IMR-90 (cell line): ENCODE data around the gene ARFGEF3. TPM values are rescaled to one million over a fixed set of nuclear protein-coding genes. Genes with fewer than 3 reads are reported as not detected.

Experiments
- ATAC-seq: fragments of 200-7000 bp; cut with Tn5 transposase; 2 replicates; pipeline ENCODE4 v1.9.1; 2020; ENCODE audit warnings: low read depth, mild to moderate bottlenecking, moderate library complexity
- BruUV-seq: library from RNA; stranded (reverse); fragments of 400-500 nt; replicated peaks from 2 replicates; lab custom pipeline; 2021; lab: Mats Ljungman, UMichigan
- CTCF ChIA-PET: fragments of 300-600 bp; formaldehyde crosslinking; extraction: SDS; loops from one replicate; lab custom pipeline; 2021; ENCODE audit warnings: antibody characterized with exemption; lab: Yijun Ruan, JAX
- POLR2A ChIA-PET: fragments of 300-600 bp; sonication (Branson Sonifier 250); formaldehyde crosslinking; loops from one replicate; lab custom pipeline; 2022; ENCODE audit warnings: antibody characterized with exemption; ENCODE audit not compliant: unreplicated experiment; lab: Charles Lee
- DNase-seq: peaks from one replicate; pipeline ENCODE4 v3.0.0; 2013
- H2AFZ ChIP-seq: replicated peaks from 2 replicates; pipeline ENCODE3; 2013; ENCODE audit warnings: low read length, mild to moderate bottlenecking; ENCODE audit not compliant: poor library complexity
- H2AK5ac ChIP-seq: 2 replicates; pipeline ENCODE4 v1.6.1; 2013; ENCODE audit warnings: low read depth, low read length, inconsistent platforms
- H2AK9ac ChIP-seq: replicated peaks from 2 replicates; pipeline ENCODE3; 2013; ENCODE audit warnings: mild to moderate bottlenecking, low read depth, low read length, moderate library complexity; ENCODE audit not compliant: poor library complexity
- H2BK120ac ChIP-seq: 2 replicates; pipeline ENCODE4 v1.6.1; 2013; ENCODE audit warnings: low read depth, low read length, inconsistent platforms
- H2BK15ac ChIP-seq: 3 replicates; pipeline ENCODE4 v1.6.1; 2013; ENCODE audit warnings: low read depth, low read length, inconsistent platforms
- H2BK20ac ChIP-seq: 2 replicates; pipeline ENCODE4 v1.6.1; 2013; ENCODE audit warnings: low read depth, mild to moderate bottlenecking, inconsistent platforms, low read length, moderate library complexity
- H2BK5ac ChIP-seq: 2 replicates; pipeline ENCODE4 v1.6.1; 2013; ENCODE audit warnings: mild to moderate bottlenecking, low read depth, low read length, inconsistent platforms; ENCODE audit not compliant: poor library complexity, severe bottlenecking
- H3K14ac ChIP-seq: replicated peaks from 2 replicates; pipeline ENCODE4 v1.6.1; 2013; ENCODE audit warnings: low read depth, low read length, inconsistent platforms
- H3K18ac ChIP-seq: 2 replicates; pipeline ENCODE4 v1.6.1; 2013; ENCODE audit warnings: low read depth, low read length, control low read depth
- H3K23ac ChIP-seq: 2 replicates; pipeline ENCODE4 v1.6.1; 2013; ENCODE audit warnings: low read depth, low read length, inconsistent platforms
- H3K27ac ChIP-seq: 2 replicates; pipeline ENCODE4 v1.5.1; 2013; ENCODE audit warnings: mild to moderate bottlenecking, control low read depth, low read length; ENCODE audit not compliant: insufficient read depth
- H3K27me3 ChIP-seq: 2 replicates; pipeline ENCODE4 v1.6.1; 2013; ENCODE audit warnings: low read length; ENCODE audit not compliant: control insufficient read depth, insufficient read depth
- H3K36me3 ChIP-seq: 2 replicates; pipeline ENCODE4 v1.6.1; 2013; ENCODE audit warnings: low read length, mixed read lengths; ENCODE audit not compliant: control insufficient read depth, insufficient read depth
- H3K4ac ChIP-seq: 2 replicates; pipeline ENCODE4 v1.6.1; 2013; ENCODE audit warnings: low read depth, low read length, inconsistent platforms
- H3K4me1 ChIP-seq: 2 replicates; pipeline ENCODE4 v1.6.1; 2013; ENCODE audit warnings: low read length, mixed read lengths; ENCODE audit not compliant: control insufficient read depth, insufficient read depth
- H3K4me2 ChIP-seq: 2 replicates; pipeline ENCODE4 v1.6.1; 2013; ENCODE audit warnings: low read depth, mild to moderate bottlenecking, control low read depth, low read length, moderate library complexity
- H3K4me3 ChIP-seq: 2 replicates; pipeline ENCODE4 v1.5.1; 2013; ENCODE audit warnings: low read depth, mild to moderate bottlenecking, control low read depth, low read length, moderate library complexity; ENCODE audit not compliant: insufficient read depth
- H3K56ac ChIP-seq: 2 replicates; pipeline ENCODE4 v1.6.1; 2013; ENCODE audit warnings: low read length, inconsistent platforms; ENCODE audit not compliant: insufficient read depth; ENCODE audit errors: extremely low read depth
- H3K79me1 ChIP-seq, 2 experiments: 2 replicates each; pipeline ENCODE4 v1.6.1; 2013; ENCODE audit warnings: low read length in 2 of 2, inconsistent platforms in 1 of 2, low read depth in 1 of 2
- H3K9ac ChIP-seq: 2 replicates; pipeline ENCODE4 v1.6.1; 2013; ENCODE audit warnings: low read depth, low read length, control low read depth
- H3K9me1 ChIP-seq: 2 replicates; pipeline ENCODE4 v1.6.1; 2013; ENCODE audit warnings: low read length, inconsistent platforms; ENCODE audit not compliant: insufficient read depth
- H3K9me3 ChIP-seq: 2 replicates; pipeline ENCODE4 v1.6.1; 2013; ENCODE audit warnings: low read length; ENCODE audit not compliant: control insufficient read depth, insufficient read depth
- H4K20me1 ChIP-seq: 2 replicates; pipeline ENCODE4 v1.6.1; 2013; ENCODE audit warnings: low read length, inconsistent platforms; ENCODE audit not compliant: insufficient read depth
- H4K5ac ChIP-seq: 2 replicates; pipeline ENCODE4 v1.6.1; 2013; ENCODE audit warnings: mild to moderate bottlenecking, low read depth, low read length, control low read depth
- H4K8ac ChIP-seq, 2 experiments: 2 replicates each; pipeline ENCODE4 v1.6.1; 2013; ENCODE audit warnings: low read depth in 2 of 2, low read length in 2 of 2, control low read depth in 1 of 2, inconsistent platforms in 1 of 2
- H4K91ac ChIP-seq: 2 replicates; pipeline ENCODE4 v1.6.1; 2013; ENCODE audit warnings: low read depth, low read length, inconsistent platforms; ENCODE audit not compliant: insufficient read depth
- CEBPB ChIP-seq: IDR thresholded peaks from 2 replicates; pipeline ENCODE4 v1.6.1; 2012; ENCODE audit warnings: low read depth, low read length, improper control_type of control experiment
- ELK1 ChIP-seq: fragments of 150-350 bp; IDR thresholded peaks from 2 replicates; pipeline ENCODE4 v1.6.1; 2016; ENCODE audit warnings: low read depth, mild to moderate bottlenecking, low read length, moderate library complexity, borderline replicate concordance
- MXI1 ChIP-seq: IDR thresholded peaks from 2 replicates; pipeline ENCODE4 v1.6.1; 2012; ENCODE audit warnings: low read depth, mild to moderate bottlenecking, low read length, moderate library complexity, borderline replicate concordance
- POLR2A ChIP-seq: IDR thresholded peaks from 2 replicates; pipeline ENCODE4 v1.6.1; 2012; ENCODE audit warnings: mild to moderate bottlenecking, low read depth, low read length
- SMC3 ChIP-seq: fragments of 150-350 bp; IDR thresholded peaks from 2 replicates; pipeline ENCODE4 v1.6.1; 2016; ENCODE audit warnings: low read depth, mild to moderate bottlenecking, antibody characterized with exemption, low read length, moderate library complexity
- USF2 ChIP-seq: fragments of 150-350 bp; IDR thresholded peaks from 2 replicates; pipeline ENCODE4 v1.6.1; 2017; ENCODE audit warnings: mild to moderate bottlenecking, antibody characterized with exemption, low read length, low read depth
- WGBS, 2 experiments: methylation state at CpG; one replicate each; pipeline versions ENCODE4 v1.1.5 to v1.1.7; 2013; ENCODE audit warnings: missing lambda C conversion rate in 2 of 2; ENCODE audit not compliant: insufficient read length in 1 of 2; ENCODE audit errors: extremely low coverage in 2 of 2; 5-methylcytosine and 5-hydroxymethylcytosine counted together
- dilution Hi-C: fragments of 300-500 bp; cut with HindIII; formaldehyde crosslinking; loops from one replicate; pipeline ENCODE4 v1.14.3; 2018; ENCODE audit warnings: low sequenced_read_pairs; ENCODE audit not compliant: unreplicated experiment
- in situ Hi-C: fragments of 300-500 bp; cut with MboI; formaldehyde crosslinking; loops from 3 replicates; pipeline ENCODE4 v1.14.3; 2019; ENCODE audit warnings: low sequenced_read_pairs, inconsistent platforms, mixed read lengths
- intact Hi-C: fragments of 100-400 bp; cut with micrococcal nuclease; formaldehyde crosslinking; loops from 2 replicates; pipeline ENCODE4 v1.10.0; 2022
- polyA plus RNA-seq, 3 experiments: library from polyadenylated mRNA; depleted of rRNA; stranded (reverse); fragments of >200 nt; gene quantifications; 2 replicates each; pipeline ENCODE4 v1.2.3, GENCODE V29; 2012; ENCODE audit warnings: low replicate concordance in 1 of 3
- total RNA-seq: library from RNA; depleted of rRNA; stranded (reverse); fragments of >200 nt; gene quantifications from 2 replicates; pipeline ENCODE4 v1.2.3, GENCODE V29; 2012

ARFGEF3 gene
- total and polyA plus RNA-seq, 2 of the 4 experiments (the other 2 are of a cell fraction) = under 0.01 to 0.02 TPM

GRCh38 chr6:138175596-138175995 lies 13.9 kb downstream of the ARFGEF3 start:
- Histone ChIP-seq H2AK5ac (no peak overlapping the region), H4K8ac (no peak overlapping the region), H3K79me1 (no peaks in the 10 kb centered on the region), H3K4me2 (no peak overlapping the region), H2BK5ac (no peak overlapping the region), H4K91ac (no peak overlapping the region), H3K56ac (no peak overlapping the region), H2BK15ac (no peak overlapping the region), H2BK120ac (no peak overlapping the region), H3K27ac (no peak overlapping the region), H3K4me1 (no peaks in the 10 kb centered on the region), H3K4ac (no peak overlapping the region), H3K27me3 (peaks cover 5% of the 10 kb centered on the region; the same call in 1 of the 2 replicates), H4K5ac (no peak overlapping the region), H3K14ac (no peak overlapping the region), H3K9ac (no peak overlapping the region), H3K9me3 (peaks cover 3% of the 10 kb centered on the region; the same call in 1 of the 2 replicates), H3K18ac (no peak overlapping the region), H3K9me1 (no peaks in the 10 kb centered on the region), H2AK9ac (no peak overlapping the region), H3K4me3 (no peak overlapping the region), H3K23ac (no peak overlapping the region), H2BK20ac (no peak overlapping the region), H3K36me3 (no peaks in the 10 kb centered on the region), H4K20me1 (no peaks in the 10 kb centered on the region), H2AFZ (no peak overlapping the region)
- POLR2A ChIA-PET = no interaction called here
- CTCF ChIA-PET = no interaction called here
- in situ Hi-C loops = no loop called here
- no peak for ATAC-seq
- no peak for DNase-seq
- dilution Hi-C loops = no loop called here
- TF ChIP-seq CEBPB (no peak), USF2 (no peak), SMC3 (no peak), POLR2A (no peak), ELK1 (no peak), MXI1 (no peak)
- BruUV-seq = no TSS peak
- intact Hi-C loops = no loop called here
- no CpG with 5 or more reads among the region's 2 CpGs for WGBS, 2 experiments
